ENCODE data around the gene LIN9. TPM values are rescaled to one million over a fixed set of nuclear protein-coding genes. Genes with fewer than 3 reads are reported as not detected.

Gene LIN9
- total and polyA plus RNA-seq, 2 of the 13 experiments (the other 11 are each of a cell fraction or from before 2014, with no cell fraction given) = 3.0 to 10.0 TPM

- TF ChIP-seq, protein P1, sequence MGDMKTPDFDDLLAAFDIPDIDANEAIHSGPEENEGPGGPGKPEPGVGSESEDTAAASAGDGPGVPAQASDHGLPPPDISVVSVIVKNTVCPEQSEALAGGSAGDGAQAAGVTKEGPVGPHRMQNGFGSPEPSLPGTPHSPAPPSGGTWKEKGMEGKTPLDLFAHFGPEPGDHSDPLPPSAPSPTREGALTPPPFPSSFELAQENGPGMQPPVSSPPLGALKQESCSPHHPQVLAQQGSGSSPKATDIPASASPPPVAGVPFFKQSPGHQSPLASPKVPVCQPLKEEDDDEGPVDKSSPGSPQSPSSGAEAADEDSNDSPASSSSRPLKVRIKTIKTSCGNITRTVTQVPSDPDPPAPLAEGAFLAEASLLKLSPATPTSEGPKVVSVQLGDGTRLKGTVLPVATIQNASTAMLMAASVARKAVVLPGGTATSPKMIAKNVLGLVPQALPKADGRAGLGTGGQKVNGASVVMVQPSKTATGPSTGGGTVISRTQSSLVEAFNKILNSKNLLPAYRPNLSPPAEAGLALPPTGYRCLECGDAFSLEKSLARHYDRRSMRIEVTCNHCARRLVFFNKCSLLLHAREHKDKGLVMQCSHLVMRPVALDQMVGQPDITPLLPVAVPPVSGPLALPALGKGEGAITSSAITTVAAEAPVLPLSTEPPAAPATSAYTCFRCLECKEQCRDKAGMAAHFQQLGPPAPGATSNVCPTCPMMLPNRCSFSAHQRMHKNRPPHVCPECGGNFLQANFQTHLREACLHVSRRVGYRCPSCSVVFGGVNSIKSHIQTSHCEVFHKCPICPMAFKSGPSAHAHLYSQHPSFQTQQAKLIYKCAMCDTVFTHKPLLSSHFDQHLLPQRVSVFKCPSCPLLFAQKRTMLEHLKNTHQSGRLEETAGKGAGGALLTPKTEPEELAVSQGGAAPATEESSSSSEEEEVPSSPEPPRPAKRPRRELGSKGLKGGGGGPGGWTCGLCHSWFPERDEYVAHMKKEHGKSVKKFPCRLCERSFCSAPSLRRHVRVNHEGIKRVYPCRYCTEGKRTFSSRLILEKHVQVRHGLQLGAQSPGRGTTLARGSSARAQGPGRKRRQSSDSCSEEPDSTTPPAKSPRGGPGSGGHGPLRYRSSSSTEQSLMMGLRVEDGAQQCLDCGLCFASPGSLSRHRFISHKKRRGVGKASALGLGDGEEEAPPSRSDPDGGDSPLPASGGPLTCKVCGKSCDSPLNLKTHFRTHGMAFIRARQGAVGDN (CRISPR knock-in tag; IDR thresholded peaks at IDR 0.05) = peak; percentile 78
- TF ChIP-seq YEATS4 (CRISPR knock-in tag; IDR thresholded peaks at IDR 0.05; ENCODE audit: borderline replicate concordance) (peak; percentile 25; the same call in 1 of the 2 replicates), KDM5B (CRISPR knock-in tag; IDR thresholded peaks at IDR 0.05; ENCODE audit: borderline replicate concordance) (no peak; the same call in 1 of the 2 replicates), HCFC1 (IDR thresholded peaks at IDR 0.05; ENCODE audit: low read depth, low read length) (peak; percentile 15; the same call in 1 of the 2 replicates), ZBTB42 (CRISPR knock-in tag; IDR thresholded peaks at IDR 0.05) (no peak), DNMT3B (CRISPR knock-in tag; conservative IDR thresholded peaks at IDR 0.05) (no peak), HNRNPH1 (optimal IDR thresholded peaks at IDR 0.05; ENCODE audit: low read depth, low read length) (no peak), NR2F6 (IDR thresholded peaks at IDR 0.05) (no peak), NR2F6 (CRISPR knock-in tag; IDR thresholded peaks at IDR 0.05) (no peak), ARID2 (CRISPR knock-in tag; IDR thresholded peaks at IDR 0.05; ENCODE audit: borderline replicate concordance) (peak; percentile 97), ZBTB38 (CRISPR knock-in tag; IDR thresholded peaks at IDR 0.05) (no peak), GABPB1 (CRISPR knock-in tag; IDR thresholded peaks at IDR 0.05) (peak; percentile 82), ZNF234 (CRISPR knock-in tag; conservative IDR thresholded peaks at IDR 0.05) (0 out of 2 replicates have a peak, but pooled peaks have one; percentile 32), GTF2F1 (IDR thresholded peaks at IDR 0.05; ENCODE audit: low read length) (no peak), SPEN (CRISPR knock-in tag; IDR thresholded peaks at IDR 0.05; ENCODE audit: low read depth) (peak; percentile 52), ZNF343 (CRISPR knock-in tag; IDR thresholded peaks at IDR 0.05) (peak; percentile 55; the same call in 1 of the 2 replicates)
- TF ChIP-seq, protein P2, sequence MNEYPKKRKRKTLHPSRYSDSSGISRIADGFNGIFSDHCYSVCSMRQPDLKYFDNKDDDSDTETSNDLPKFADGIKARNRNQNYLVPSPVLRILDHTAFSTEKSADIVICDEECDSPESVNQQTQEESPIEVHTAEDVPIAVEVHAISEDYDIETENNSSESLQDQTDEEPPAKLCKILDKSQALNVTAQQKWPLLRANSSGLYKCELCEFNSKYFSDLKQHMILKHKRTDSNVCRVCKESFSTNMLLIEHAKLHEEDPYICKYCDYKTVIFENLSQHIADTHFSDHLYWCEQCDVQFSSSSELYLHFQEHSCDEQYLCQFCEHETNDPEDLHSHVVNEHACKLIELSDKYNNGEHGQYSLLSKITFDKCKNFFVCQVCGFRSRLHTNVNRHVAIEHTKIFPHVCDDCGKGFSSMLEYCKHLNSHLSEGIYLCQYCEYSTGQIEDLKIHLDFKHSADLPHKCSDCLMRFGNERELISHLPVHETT (CRISPR knock-in tag; conservative IDR thresholded peaks at IDR 0.05) = no peak
- TF ChIP-seq, protein P3, sequence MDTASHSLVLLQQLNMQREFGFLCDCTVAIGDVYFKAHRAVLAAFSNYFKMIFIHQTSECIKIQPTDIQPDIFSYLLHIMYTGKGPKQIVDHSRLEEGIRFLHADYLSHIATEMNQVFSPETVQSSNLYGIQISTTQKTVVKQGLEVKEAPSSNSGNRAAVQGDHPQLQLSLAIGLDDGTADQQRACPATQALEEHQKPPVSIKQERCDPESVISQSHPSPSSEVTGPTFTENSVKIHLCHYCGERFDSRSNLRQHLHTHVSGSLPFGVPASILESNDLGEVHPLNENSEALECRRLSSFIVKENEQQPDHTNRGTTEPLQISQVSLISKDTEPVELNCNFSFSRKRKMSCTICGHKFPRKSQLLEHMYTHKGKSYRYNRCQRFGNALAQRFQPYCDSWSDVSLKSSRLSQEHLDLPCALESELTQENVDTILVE (CRISPR knock-in tag; IDR thresholded peaks at IDR 0.05) = no peak
- TF ChIP-seq, protein P4, sequence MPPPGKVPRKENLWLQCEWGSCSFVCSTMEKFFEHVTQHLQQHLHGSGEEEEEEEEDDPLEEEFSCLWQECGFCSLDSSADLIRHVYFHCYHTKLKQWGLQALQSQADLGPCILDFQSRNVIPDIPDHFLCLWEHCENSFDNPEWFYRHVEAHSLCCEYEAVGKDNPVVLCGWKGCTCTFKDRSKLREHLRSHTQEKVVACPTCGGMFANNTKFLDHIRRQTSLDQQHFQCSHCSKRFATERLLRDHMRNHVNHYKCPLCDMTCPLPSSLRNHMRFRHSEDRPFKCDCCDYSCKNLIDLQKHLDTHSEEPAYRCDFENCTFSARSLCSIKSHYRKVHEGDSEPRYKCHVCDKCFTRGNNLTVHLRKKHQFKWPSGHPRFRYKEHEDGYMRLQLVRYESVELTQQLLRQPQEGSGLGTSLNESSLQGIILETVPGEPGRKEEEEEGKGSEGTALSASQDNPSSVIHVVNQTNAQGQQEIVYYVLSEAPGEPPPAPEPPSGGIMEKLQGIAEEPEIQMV (CRISPR knock-in tag; IDR thresholded peaks at IDR 0.05; ENCODE audit: low read depth) = no peak
- TF ChIP-seq, protein P5, sequence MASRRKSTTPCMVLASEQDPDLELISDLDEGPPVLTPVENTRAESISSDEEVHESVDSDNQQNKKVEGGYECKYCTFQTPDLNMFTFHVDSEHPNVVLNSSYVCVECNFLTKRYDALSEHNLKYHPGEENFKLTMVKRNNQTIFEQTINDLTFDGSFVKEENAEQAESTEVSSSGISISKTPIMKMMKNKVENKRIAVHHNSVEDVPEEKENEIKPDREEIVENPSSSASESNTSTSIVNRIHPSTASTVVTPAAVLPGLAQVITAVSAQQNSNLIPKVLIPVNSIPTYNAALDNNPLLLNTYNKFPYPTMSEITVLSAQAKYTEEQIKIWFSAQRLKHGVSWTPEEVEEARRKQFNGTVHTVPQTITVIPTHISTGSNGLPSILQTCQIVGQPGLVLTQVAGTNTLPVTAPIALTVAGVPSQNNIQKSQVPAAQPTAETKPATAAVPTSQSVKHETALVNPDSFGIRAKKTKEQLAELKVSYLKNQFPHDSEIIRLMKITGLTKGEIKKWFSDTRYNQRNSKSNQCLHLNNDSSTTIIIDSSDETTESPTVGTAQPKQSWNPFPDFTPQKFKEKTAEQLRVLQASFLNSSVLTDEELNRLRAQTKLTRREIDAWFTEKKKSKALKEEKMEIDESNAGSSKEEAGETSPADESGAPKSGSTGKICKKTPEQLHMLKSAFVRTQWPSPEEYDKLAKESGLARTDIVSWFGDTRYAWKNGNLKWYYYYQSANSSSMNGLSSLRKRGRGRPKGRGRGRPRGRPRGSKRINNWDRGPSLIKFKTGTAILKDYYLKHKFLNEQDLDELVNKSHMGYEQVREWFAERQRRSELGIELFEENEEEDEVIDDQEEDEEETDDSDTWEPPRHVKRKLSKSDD (CRISPR knock-in tag; IDR thresholded peaks at IDR 0.05; ENCODE audit: low read depth) = peak; percentile 90
Observed at GRCh38 chr1:226308723-226309397, at the start of gene LIN9 (continued).
